Measurements from ENCODE around the gene PHACTR3. TPM values are rescaled to one million over a fixed set of nuclear protein-coding genes. Genes with fewer than 3 reads are reported as not detected.
A peak's percentile ranks its signal among the peaks of the same experiment; 100 is the strongest.

PHACTR3 gene
- polyA plus RNA-seq, 1 donor (not counting 4 experiments of a cell fraction or from before 2014, with no cell fraction given) = 2.6 TPM

- Histone ChIP-seq H3K9me3 (ENCODE audit: control insufficient read depth, low read depth, low read length) (no peaks in the 10 kb centered on the region), H3K27me3 (ENCODE audit: control insufficient read depth, extremely low read depth, insufficient read depth, low read length) (peaks cover 44% of the 10 kb centered on the region), H3K4me3 (ENCODE audit: control insufficient read depth in 2 of 3, extremely low read depth in 1 of 3, insufficient read depth in 2 of 3, low read depth in 1 of 3, low read length in 3 of 3) (no peak overlapping the region), H3K4me2 (ENCODE audit: control insufficient read depth, extremely low read depth, insufficient read depth, low read depth, low read length) (no peak overlapping the region), H3K79me2 (ENCODE audit: control insufficient read depth, insufficient read depth, low read length) (no peaks in the 10 kb centered on the region), H3K36me3 (ENCODE audit: control insufficient read depth in 2 of 2, extremely low read depth in 1 of 2, insufficient read depth in 2 of 2, low read length in 2 of 2) (no peaks in the 10 kb centered on the region), H3K4me1 (ENCODE audit: control insufficient read depth, extremely low read depth, insufficient read depth, low read length) (no peaks in the 10 kb centered on the region), H3K27ac (ENCODE audit: control insufficient read depth, insufficient read depth, low read length) (no peak overlapping the region), H3K9ac (ENCODE audit: control insufficient read depth, extremely low read depth, insufficient read depth, low read length) (no peak overlapping the region), H2AFZ (ENCODE audit: control insufficient read depth, low read length) (no peak overlapping the region), H3K9me1 (ENCODE audit: control insufficient read depth, extremely low read depth, insufficient read depth, low read length) (no peaks in the 10 kb centered on the region), H4K20me1 (ENCODE audit: control insufficient read depth, extremely low read depth, insufficient read depth, low read length) (no peaks in the 10 kb centered on the region)
- FAIRE-seq = no peak
- no peak for DNase-seq (ENCODE audit: low read depth, low spot score)
- dilution Hi-C loops (cut with MboI; ENCODE audit: extremely low pct_ligation_motif_present, low sequenced_read_pairs) = no loop called here
- TF ChIP-seq EZH2 (IDR thresholded peaks at IDR 0.05; ENCODE audit: low read length) (peak; percentile 60), CTCF (optimal IDR thresholded peaks at IDR 0.05 in 1 of 3, IDR thresholded peaks at IDR 0.05 in 1 of 3, conservative IDR thresholded peaks at IDR 0.05 in 1 of 3; ENCODE audit: extremely low read depth in 1 of 3, insufficient read depth in 2 of 3, low read length in 3 of 3) (no peak)
Observed at GRCh38 chr20:59605601-59606364, 1.4 kb downstream of the PHACTR3 start.

GRCh38 chr20:59606566-59606965, 2.2 kb downstream of the PHACTR3 start:
- no peak overlapping the region for H3K4me2 ChIP-seq (ENCODE audit: control insufficient read depth, extremely low read depth, insufficient read depth, low read depth, low read length)
- peaks cover 44% of the 10 kb centered on the region for H3K27me3 ChIP-seq (ENCODE audit: control insufficient read depth, extremely low read depth, insufficient read depth, low read length)
- DNase-seq (ENCODE audit: low read depth, low spot score) (no peak), FAIRE-seq (no peak)
- H3K27ac ChIP-seq (ENCODE audit: control insufficient read depth, insufficient read depth, low read length) = no peak overlapping the region
- H3K9me3 ChIP-seq (ENCODE audit: control insufficient read depth, low read depth, low read length) = no peaks in the 10 kb centered on the region
- no peak overlapping the region for H3K9ac ChIP-seq (ENCODE audit: control insufficient read depth, extremely low read depth, insufficient read depth, low read length)
- H3K4me3 ChIP-seq (ENCODE audit: control insufficient read depth in 2 of 3, extremely low read depth in 1 of 3, insufficient read depth in 2 of 3, low read depth in 1 of 3, low read length in 3 of 3) = no peak overlapping the region
- no peaks in the 10 kb centered on the region for H3K9me1 ChIP-seq (ENCODE audit: control insufficient read depth, extremely low read depth, insufficient read depth, low read length)
- no peaks in the 10 kb centered on the region for H4K20me1 ChIP-seq (ENCODE audit: control insufficient read depth, extremely low read depth, insufficient read depth, low read length)
- TF ChIP-seq EZH2 (IDR thresholded peaks at IDR 0.05; ENCODE audit: low read length) (no peak), CTCF (optimal IDR thresholded peaks at IDR 0.05 in 1 of 3, IDR thresholded peaks at IDR 0.05 in 1 of 3, conservative IDR thresholded peaks at IDR 0.05 in 1 of 3; ENCODE audit: extremely low read depth in 1 of 3, insufficient read depth in 2 of 3, low read length in 3 of 3) (no peak)
- H3K36me3 ChIP-seq (ENCODE audit: control insufficient read depth in 2 of 2, extremely low read depth in 1 of 2, insufficient read depth in 2 of 2, low read length in 2 of 2) = no peaks in the 10 kb centered on the region
- H3K4me1 ChIP-seq (ENCODE audit: control insufficient read depth, extremely low read depth, insufficient read depth, low read length) = no peaks in the 10 kb centered on the region
- dilution Hi-C loops (cut with MboI; ENCODE audit: extremely low pct_ligation_motif_present, low sequenced_read_pairs) = no loop called here
- no peak overlapping the region for H2AFZ ChIP-seq (ENCODE audit: control insufficient read depth, low read length)
- H3K79me2 ChIP-seq (ENCODE audit: control insufficient read depth, insufficient read depth, low read length) = no peaks in the 10 kb centered on the region
